ENCODE results near the gene MAN1A2.

MAN1A2 gene

GRCh38 chr1:117529683-117530082, 162.4 kb downstream of the MAN1A2 start:
- DNase-seq (ENCODE audit: low read depth) = no peak
- no peak overlapping the region for H3K4me3 ChIP-seq (ENCODE audit: low read length)
- TF ChIP-seq, protein P1, sequence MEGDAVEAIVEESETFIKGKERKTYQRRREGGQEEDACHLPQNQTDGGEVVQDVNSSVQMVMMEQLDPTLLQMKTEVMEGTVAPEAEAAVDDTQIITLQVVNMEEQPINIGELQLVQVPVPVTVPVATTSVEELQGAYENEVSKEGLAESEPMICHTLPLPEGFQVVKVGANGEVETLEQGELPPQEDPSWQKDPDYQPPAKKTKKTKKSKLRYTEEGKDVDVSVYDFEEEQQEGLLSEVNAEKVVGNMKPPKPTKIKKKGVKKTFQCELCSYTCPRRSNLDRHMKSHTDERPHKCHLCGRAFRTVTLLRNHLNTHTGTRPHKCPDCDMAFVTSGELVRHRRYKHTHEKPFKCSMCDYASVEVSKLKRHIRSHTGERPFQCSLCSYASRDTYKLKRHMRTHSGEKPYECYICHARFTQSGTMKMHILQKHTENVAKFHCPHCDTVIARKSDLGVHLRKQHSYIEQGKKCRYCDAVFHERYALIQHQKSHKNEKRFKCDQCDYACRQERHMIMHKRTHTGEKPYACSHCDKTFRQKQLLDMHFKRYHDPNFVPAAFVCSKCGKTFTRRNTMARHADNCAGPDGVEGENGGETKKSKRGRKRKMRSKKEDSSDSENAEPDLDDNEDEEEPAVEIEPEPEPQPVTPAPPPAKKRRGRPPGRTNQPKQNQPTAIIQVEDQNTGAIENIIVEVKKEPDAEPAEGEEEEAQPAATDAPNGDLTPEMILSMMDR (conservative IDR thresholded peaks at IDR 0.05; ENCODE audit: low read length) = no peak

DNA sequence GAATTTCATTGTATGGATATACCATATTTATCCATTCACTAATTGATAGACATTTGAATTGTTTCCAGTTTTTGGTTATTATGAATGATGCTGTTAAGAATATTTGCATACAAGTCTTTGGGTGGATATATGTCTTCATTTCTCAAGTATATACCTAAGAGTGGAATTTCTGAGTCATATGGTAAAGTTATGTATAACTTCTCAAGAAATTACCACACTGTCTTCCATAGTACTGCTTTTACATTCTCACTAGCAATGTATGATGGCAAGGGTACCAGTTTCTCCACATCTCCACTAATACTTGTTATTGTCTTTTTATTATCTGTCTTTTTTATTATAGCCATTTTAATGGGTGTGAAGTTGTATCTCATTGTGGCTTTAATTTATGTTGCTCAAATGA, 164.0 kb downstream of the MAN1A2 start:
- TF ChIP-seq, protein P1 (conservative IDR thresholded peaks at IDR 0.05; ENCODE audit: low read length) = no peak

GRCh38 chr1:117534995-117535467, 167.8 kb downstream of the MAN1A2 start:
- H3K4me3 ChIP-seq (ENCODE audit: low read length) = no peak overlapping the region
- peak; percentile 75 for DNase-seq (ENCODE audit: low read depth)
- TF ChIP-seq, protein P1 (conservative IDR thresholded peaks at IDR 0.05; ENCODE audit: low read length) = peak; percentile 76

More for the DNA sequence above, 164.0 kb downstream of the MAN1A2 start:
- H3K4me3 ChIP-seq (ENCODE audit: low read length) = no peak overlapping the region
- no peak for DNase-seq (ENCODE audit: low read depth)

GRCh38 chr1:117535821-117536220, 168.6 kb downstream of the MAN1A2 start:
- DNase-seq (ENCODE audit: low read depth) = no peak
- H3K4me3 ChIP-seq (ENCODE audit: low read length) = no peak overlapping the region
- TF ChIP-seq, protein P1 (conservative IDR thresholded peaks at IDR 0.05; ENCODE audit: low read length) = no peak

DNA sequence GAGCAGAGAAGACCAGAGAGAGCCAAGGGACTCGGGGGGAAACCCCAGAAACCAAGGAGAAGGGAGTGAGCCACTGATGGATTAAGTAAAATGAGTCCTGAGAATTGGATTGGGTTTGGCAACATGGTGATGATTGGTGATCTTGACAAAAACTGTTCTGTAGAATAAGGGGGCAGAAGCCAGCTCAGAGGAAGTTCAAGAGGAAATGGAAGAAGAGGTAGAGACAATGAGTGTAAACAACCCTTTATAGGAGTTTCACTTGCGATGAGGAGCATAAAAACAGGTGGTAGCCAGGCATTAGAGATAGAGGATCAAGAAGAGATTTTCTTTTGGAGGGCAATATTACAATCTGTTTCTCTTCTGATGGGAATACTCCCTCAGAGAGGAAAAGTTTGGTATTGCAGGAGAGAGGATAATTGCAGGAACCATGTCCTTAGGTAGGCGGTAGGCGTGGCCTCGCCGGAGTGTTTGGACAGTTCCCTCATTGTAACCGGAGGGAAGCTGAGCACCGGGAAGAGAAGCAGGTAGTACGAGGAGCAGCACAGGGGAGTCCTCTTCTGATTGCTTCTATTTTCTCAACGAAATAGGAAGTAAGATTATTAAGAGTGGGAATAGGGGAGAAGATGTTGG, 170.2 kb downstream of the MAN1A2 start:
- TF ChIP-seq, protein P1 (conservative IDR thresholded peaks at IDR 0.05; ENCODE audit: low read length) = no peak
- DNase-seq (ENCODE audit: low read depth) = no peak
- H3K4me3 ChIP-seq (ENCODE audit: low read length) = no peak overlapping the region

DNA sequence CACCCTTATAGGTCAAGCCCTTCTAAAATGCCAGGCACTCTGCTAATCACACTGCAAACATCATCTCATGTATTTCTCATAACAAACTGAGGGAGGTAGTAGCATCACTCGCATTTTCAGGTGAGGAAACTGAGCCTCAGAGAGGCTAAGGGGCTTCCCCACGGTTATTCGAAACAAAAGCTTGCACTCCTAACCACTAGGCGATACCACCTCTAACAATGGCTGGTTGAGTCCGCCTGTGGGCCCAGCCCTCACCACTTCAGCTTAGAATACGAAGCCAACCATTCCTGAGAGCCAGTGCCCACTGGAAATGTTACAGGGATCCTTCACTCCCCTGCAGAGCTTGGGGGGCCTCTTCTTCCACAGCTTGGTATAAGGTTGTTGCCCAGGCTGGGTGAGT, 173.3 kb downstream of the MAN1A2 start:
- TF ChIP-seq, protein P1 (conservative IDR thresholded peaks at IDR 0.05; ENCODE audit: low read length) = no peak
- no peak for DNase-seq (ENCODE audit: low read depth)
- no peak overlapping the region for H3K4me3 ChIP-seq (ENCODE audit: low read length)

DNA sequence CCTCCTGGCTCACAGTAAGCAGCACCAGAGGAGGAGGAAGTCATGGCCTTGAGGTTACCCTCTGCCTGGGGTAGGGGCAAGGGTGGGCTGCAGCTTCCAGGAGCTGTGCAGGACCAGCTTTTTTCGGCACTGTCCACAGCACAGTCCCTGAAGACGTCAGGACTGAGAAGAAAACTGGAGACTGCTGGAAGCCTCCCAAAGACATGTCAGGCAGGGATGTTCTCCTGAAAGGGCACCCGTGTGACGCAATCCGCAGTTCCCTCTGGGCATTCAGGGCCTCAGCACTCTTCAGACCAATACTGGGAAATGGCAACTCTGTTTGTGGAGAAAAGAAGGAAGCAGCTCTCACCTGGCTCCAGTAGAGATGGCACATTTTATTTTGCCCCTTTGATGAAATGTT, 173.8 kb downstream of the MAN1A2 start:
- no peak overlapping the region for H3K4me3 ChIP-seq (ENCODE audit: low read length)
- TF ChIP-seq, protein P1 (conservative IDR thresholded peaks at IDR 0.05; ENCODE audit: low read length) = no peak
- DNase-seq (ENCODE audit: low read depth) = peak; percentile 33

All from AG10803 (cell line).